Esophagus mucosa (tissue), 1 donor: Measurements from ENCODE around the gene ZNF354C. TPM values are rescaled to one million over a fixed set of nuclear protein-coding genes. Genes with fewer than 3 reads are reported as not detected.
A peak's percentile ranks its signal among the peaks of the same experiment; 100 is the strongest.
"Not testable (repeated sequence)": the region's sequence is repeated elsewhere in the genome, so short reads cannot be mapped to it uniquely, and the experiment has no call there.

Experiments
- ATAC-seq: fragments of 200-7000 bp; cut with Tn5 transposase; one replicate; pipeline ENCODE4 v1.9.1; 2020
- total RNA-seq: library from RNA; stranded (reverse); gene quantifications from one replicate; pipeline ENCODE4 v1.2.4, GENCODE V29; 2023
- donor health status: DM: yes; HTN: yes; CAD: no.

Gene ZNF354C
- total RNA-seq: 1.2 TPM

DNA sequence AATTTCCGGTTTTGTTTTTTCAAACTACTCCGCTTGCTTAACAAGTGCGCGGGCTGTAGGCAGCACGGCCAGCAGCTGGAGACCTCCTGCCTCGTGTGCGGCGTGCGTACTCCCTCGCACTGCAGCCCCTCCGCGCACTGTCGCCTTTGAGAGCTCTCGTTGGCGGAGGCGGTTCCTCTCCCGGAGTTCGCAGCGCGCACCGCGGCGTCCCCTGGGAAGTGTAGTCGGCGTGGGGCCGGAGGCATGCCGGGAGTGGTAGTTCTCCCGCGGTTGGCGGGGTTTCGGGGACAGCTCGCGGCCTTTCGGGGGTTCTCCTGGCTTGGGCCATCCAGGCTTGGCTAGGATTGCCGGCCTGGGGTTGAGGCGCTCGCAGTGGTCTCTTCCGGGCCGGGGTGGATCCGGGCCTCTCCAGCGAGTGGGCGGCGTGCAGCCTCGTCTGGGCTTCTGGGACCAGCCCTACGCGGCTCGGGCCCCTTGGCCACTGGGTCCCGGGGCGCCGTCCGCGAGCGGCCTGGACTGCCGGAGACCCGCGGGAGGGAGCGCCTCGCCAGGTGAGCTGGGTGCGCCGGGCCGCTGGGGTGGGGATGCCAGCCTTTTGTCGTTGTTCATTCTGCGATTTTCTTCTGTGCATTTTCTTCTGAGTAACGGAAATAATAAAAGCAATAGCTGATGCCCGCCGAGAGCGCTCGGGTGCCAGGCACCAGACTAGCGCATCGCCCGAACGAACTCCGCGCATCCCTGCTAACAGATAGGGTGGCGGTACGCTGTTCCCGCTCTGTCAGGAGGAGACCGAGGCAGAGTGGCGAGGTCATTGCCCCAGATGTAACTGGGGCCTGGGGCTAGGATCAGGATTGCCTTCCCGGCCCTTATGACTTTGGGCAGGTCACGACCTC, at the start of gene ZNF354C:
TSS of gene ZNF354C (plus strand) at position 258 of the 893 bp plus-strand sequence. CDS start 1,696 bp downstream, outside the sequence.
- peak; percentile 92 for ATAC-seq

DNA sequence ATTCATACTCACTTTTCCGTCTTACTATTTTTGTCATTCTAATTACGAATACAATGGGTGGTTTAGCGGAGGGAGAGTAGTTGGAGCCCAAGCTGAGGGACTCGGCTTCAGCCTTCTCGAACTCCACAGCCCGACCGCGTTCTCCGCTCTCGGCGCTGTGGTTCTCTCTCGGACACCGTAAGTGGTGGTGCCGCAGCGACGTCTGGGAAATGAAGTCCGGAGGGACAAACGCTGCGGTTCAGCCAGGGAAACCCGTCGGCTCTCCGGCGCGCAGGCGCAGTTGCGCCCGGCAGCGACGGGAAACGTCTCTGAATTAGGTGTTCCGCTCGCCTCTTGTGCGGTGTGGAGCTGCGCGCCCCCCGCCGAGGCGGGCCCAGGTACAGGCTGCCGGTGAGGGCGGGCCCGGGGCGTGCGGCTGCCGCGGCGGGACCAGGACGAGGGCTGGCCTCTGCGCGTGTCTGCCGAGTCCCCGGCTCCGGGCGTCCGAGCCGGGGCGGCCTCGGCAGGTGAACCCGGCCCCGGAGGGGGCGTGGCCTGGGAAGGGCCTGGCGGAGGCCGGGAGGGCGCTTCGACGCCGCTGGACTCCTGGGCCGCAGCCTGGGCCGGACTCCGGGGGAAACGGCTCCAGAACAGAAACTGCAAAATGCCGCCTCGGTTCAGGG, 36.5 kb upstream of the ZNF354C start, which contains the start of gene ZNF879:
TSS of gene ZNF879 (plus strand) at position 277 of the 662 bp plus-strand sequence. CDS start 1,201 bp downstream, outside the sequence.
- ATAC-seq: peak; percentile 99

DNA sequence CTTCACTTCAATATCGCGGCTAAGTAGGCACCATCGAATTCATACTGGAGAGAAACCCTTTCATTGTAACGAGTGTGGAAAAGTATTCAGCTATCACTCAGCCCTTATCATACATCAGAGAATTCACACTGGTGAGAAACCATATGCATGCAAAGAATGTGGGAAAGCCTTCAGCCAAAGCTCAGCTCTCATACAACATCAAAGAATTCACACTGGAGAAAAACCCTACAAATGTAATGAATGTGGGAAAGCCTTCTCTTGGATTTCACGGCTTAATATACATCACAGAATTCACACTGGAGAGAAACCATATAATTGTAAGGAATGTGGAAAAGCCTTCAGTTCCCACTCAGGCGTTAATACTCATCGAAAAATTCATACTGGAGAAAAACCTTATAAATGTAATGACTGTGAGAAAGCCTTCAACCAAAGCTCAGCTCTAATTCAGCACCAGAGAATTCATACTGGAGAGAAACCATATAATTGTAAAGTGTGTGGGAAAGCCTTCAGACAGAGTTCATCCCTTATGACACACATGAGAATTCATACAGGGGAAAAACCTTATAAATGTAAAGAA, 27.1 kb upstream of the ZNF354C start:
- ATAC-seq: no peak

DNA sequence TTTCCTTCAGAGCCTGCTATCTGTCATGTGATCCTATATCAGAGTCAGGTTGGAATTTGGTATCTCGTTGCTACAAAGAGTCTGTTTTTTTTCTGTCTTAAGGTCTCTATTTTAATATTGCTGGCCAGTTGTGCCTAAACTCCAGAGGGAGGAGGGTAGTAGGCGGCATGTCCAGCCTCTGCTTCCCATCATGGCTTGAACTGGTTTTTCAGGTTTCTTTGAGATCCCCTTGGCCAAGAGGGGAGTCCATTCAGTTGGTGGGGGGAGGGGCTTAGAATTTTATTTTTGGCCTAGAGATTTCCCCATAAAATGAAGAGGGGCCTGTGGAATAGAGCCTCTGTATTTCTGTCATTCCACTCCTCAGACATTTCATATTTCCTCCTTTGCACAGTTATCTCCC, 15.4 kb upstream of the ZNF354C start:
- ATAC-seq: no peak

DNA sequence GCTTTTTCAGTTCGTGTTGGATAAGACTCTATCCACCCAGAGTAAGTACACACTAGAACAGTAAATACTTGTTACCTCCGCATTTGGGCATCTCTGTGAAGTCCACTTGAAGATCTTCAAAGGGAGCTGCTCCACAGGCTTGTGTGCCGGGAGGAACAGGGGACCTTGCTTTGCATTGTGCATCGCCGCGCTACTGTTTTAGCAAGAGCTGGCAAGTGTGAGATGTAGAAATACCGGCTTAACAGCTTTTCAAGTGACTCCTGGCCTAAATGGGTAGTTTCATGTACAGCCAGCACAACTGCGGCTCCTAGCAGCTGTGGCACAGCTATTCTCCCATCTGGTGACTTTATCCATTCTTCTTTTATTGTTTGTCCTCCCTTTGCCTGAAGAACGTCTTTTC, 8.4 kb upstream of the ZNF354C start:
- peak; percentile 28 for ATAC-seq

DNA sequence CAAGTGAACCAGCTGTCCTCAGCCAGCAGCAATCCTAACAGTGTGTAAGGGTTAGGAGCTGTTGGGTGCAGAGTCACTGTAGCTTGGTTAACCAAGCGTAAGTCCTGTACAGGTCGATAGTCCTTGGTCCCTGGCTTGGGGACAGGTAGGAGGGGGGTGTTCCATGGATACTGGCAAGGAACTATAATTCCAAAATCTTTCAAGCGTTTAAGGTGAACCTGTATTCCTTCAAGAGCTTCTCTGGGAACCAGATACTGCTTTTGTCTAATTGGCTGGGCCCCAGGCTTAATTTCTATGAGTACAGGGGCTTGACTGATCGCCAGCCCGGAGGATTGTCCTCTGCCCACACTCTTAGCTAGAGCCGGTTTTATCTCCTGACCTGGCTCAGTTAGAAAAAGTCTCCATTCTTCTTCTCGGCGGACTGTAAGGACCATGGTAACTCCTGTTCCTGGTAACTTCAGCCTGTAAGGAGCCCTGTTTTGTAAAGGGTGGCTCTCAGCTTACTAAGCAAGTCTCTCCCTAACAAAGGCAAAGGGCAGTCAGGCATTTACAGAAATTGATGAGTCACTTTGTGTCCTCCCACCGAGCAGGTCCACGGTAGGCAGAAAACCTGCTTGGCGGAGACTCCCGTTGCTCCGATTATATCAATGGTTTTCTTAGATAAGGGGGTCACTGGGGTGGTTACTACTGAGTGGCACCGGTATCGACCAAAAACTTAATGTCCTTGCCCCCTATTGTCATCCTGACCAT, 6.0 kb upstream of the ZNF354C start:
- ATAC-seq: peak; percentile 36

DNA sequence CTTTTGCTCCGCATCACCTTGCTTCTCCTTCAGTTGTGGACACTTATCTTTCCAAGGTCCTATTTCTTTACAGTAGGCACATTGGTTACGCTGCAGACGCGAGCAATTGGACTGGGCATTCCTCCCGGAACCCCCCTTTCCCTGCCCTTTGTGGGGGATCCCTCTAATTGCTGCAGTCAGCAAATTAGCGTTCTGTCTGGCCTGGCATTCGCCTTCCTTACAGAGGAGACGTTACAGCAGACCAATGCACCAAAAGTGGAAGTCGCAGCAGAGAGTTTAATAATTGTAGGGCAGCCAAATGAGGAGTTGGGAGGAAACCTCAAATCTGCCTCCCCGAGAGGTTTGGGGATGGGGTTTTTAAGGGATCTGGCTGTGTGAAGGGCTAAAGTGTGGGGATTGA, 5.3 kb upstream of the ZNF354C start:
- no peak for ATAC-seq

DNA sequence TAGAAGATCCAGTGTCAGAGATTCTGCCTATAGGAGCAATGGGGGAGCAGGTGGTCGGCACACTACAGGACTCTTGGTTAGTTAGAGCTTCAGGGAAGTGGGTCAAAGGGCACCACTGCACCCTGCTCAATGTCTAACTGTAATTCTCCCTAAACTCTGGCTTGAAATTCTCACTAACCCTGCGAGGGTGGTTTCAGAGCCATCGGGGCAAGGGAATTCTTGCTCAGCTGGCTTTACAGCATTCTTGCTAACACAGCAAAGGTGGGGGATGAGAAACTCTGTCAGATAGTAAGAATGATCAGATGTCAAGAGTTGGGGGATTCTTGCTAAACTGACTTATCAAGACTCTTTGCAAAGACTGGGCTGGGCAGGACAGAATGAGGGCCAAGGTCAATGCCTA, 4.7 kb upstream of the ZNF354C start:
- ATAC-seq: no peak

DNA sequence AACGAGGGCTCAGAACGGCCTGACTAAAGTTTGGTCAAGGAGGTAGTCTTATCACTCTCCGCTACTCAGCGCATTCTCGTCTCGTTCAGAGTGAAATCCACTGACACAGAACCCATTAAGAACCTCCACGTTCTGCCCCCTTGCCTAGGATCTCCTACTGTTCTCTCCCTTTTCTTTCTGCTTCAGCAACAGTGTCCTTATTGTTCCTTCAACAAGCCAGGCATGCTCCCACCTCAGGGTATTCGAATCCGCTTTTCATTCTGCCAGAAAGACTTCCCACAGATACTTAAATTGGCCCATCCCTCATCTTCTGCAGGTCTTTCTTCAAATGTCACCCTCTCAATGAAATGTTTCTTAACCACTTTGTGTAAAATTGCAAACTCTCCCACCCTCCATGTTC, 4.3 kb upstream of the ZNF354C start:
- no peak for ATAC-seq

DNA sequence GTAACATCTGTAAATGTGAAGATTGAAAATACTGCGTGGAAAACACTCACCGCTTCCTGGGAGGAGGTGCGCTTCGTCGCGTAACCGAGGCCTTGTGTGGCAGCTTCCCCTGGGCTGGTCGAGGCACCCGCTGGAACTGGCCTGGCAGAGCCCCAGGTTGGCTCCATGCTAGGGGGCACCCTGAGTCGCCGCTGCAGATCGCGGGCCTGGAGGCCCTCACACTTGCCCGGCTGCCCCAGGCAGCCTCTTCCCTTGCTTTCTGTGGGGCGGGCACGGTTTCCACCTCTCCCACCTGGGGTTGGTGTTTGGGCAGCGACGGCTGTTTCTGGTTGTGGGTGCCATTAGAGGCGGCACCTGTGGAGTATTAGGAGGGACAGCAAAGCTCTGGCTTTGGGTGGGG, 852 bp downstream of the ZNF354C start:
- no peak for ATAC-seq

DNA sequence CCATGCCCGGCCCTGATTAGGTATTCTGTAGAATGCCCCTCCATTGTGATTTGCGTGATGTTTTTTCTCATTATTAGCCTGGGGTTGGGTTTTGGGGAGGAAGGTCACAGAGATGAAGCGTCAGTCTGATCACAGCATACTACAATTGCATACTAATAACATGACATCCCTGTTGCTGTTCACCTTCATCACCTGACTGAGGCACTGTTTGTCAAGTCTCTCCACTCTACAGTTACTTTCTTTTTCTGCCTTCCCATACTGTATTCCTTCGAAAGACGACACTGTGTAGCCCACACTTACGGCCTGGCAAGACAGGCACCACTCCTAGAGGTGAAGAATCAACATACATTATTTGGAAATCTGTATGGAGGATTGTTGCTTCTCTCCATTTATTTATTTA, 5.5 kb downstream of the ZNF354C start:
- no peak for ATAC-seq

DNA sequence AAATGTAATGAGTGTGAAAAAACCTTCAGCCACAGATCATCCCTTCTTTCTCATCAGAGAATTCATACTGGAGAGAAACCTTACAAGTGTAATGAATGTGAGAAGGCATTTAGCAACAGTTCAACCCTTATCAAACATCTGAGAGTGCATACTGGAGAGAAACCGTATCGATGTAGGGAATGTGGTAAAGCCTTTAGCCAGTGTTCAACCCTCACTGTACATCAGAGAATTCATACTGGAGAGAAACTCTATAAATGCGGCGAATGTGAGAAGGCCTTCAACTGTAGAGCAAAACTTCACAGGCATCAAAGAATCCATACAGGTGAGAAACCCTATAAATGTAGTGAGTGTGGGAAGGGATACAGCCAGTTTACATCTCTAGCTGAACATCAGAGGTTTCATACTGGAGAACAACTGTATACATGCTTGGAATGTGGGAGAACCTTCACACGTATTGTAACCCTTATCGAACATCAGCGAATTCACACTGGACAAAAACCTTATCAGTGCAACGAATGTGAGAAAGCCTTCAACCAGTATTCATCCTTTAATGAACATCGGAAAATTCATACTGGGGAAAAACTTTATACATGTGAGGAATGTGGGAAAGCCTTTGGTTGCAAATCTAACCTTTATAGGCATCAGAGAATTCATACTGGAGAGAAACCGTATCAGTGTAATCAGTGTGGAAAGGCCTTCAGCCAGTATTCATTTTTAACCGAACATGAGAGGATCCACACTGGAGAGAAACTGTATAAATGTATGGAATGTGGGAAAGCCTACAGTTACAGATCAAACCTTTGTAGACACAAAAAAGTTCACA, 19.2 kb downstream of the ZNF354C start:
- ATAC-seq: no peak

DNA sequence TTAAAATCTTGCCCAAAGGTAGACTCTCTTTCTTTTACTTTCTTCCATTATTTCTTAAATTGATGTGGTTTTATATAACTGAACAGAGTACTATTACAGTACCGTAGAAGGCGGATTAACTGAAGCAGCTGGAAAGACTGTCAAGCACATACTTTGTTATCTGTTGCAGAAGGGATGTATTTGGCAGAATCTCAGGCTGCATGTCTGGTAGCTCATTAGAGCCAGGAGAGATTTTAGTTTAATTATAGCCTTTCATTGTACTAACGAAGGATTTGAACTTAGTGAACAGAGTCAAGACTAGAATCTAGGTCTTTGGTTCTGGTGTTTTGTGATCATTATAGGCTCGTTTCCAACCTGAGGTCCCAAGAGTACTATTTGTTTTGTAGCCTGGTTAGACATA, 20.6 kb downstream of the ZNF354C start:
- no peak for ATAC-seq

DNA sequence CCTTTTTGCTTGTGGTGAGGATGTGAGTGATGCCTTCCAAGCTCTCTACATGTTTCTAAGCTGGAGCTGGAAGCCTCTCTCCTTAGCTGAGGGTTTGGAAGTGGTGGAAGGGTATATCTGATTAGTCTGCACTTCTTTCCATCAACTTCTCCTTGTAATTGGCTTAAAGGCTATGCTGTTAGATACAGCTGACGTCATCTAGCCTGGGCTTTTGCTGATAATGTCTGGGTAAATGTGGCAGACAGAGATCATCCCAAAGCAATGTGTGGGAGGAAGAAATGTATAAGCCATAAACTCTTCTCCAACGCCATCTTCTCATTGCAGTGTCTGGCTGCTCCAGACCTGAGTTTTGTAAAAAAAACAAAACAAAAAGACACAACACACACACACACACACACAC, 29.3 kb downstream of the ZNF354C start:
- ATAC-seq: no peak

DNA sequence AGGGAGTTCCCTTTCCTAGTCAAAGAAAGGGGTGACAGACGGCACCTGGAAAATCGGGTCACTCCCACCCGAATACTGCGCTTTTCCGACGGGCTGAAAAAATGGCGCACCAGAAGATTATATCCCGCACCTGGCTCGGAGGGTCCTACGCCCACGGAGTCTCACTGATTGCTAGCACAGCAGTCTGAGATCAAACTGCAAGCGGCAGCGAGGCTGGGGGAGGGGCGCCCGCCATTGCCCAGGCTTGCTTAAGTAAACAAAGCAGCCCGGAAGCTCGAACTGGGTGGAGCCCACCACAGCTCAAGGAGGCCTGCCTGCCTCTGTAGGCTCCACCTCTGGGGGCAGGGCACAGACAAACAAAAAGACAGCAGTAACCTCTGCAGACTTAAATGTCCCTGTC, 41.1 kb downstream of the ZNF354C start:
- not testable (repeated sequence) for ATAC-seq

DNA sequence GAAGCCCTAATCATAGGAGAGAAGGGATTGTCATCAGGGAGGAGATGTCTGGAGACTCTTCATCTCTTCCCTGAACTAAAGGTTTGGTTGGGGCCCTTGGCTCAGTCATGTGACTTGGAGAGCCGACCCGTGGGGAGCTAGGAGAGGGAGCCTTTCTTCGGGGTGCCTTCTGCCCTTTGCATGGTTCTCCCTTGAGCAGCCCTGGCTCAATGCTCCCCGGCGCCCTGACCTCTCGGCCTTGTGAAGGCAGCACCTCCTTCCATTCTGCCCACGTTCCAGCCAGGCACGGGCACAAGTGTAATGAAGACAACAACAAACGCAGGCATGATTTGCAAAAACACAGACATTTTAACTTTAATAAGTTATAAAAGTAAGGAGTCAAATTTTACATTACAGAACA, 50.4 kb downstream of the ZNF354C start:
- ATAC-seq: no peak

DNA sequence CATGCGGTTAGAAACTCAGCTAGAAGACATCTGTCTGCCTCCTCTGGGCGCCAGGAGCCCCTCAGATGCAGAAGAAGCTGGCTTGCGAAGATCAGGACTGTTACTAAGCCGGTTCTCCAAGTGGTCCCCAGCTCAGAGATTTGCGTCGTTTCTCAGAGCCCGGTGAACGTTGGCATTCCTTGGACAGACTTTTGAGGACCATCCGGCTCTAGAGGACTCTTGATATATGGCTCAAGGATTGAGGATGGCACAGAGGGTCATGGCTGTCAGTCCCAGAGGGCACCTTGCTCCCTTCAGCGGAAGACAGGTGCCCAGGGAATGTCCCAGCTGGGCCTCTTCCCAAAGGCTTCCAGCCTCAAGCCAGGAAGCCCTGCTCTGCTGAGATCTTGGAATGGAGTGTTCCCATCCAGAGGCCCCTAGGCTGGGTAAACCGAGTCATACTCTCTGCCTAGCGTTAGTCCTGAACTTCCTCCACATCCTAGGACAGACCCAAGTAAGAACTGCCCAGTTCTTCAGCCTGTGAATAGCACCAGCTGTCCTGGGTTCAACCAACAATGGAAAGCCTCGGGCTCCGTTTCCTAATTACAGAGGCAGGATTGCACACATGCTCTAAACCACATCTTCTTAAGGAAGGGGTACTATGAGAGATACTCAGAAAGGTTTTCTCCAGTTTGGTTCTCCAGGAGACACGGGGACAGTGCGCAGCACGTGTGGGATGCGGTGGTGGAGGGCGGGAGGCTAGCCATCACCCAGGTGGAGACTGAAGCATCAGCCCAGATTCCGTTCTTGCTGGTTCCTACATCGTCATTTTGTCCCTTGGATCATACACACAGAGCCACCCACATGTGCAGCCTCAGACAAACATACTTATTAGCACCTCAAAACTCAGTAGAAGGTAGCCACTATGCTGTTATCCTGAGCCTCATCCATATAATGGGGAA, 51.4 kb downstream of the ZNF354C start:
- no peak for ATAC-seq

DNA sequence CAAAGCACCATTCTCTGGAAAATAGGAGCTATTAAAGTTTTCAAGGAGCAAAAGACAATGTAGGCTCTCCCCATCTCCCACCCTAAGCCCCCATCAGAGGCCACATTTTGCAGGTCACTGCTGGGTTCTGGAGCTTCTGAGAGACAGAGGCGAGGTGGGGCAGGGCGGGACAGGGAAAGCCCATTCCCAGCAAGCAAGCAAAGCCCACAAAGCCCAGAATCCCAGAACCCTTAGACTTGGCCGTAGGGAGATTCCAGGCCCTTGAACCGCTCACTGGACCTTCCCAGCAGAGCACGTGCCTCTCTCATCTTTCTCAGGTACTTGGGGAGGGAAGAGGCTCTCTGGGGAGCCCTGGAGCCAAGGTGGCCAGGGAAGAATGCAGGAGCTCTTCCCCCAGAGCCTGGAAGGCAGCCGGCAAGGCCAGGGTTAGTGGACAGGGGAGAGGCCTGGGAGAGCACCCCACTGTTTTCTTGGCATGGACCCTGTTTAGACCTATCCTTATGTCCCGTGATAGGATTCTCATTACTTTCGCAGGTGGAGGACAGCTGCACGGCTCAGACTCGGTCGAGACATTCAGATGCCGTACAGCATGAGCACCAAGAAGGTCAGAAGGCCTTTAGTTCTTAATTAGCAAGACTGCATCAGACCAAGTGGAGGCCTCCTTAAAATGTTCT, 52.4 kb downstream of the ZNF354C start:
- ATAC-seq: no peak

DNA sequence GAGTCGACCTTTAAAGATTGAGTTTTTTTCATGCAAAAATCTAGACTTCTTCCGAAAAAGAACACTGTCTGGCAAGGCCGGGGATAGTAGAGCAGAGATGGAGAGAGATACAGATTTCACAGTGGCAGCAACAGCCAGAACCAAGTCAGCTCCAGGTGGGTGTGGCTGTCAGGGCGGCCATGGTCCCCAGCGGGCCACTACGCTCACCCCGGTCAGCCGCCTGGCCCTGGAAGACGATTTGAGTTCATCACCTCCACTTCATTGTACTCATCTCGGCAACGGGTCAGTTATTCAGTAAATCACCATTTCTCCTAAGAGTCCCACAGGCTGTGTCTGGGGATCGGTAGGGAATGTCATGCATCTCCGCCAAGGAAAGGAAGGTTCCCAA, 53.0 kb downstream of the ZNF354C start:
- ATAC-seq: no peak
